Right renal pelvis (tissue), 4 donors: ENCODE results near the gene DENND4C. TPM values are rescaled to one million over a fixed set of nuclear protein-coding genes. Genes with fewer than 3 reads are reported as not detected.
"Not testable (repeated sequence)": the region's sequence is repeated elsewhere in the genome, so short reads cannot be mapped to it uniquely, and the experiment has no call there.

Experiments used
- DNase-seq, 4 donors: peaks; one replicate each; pipeline ENCODE4 v3.0.0-alpha.2; 2013; ENCODE audit warnings: low read depth in 4 of 4, low spot score in 3 of 4, missing footprints in 1 of 4
- polyA plus RNA-seq, 4 donors: library from polyadenylated mRNA; unstranded; fragments of 120-200 nt; gene quantifications; one replicate each; pipeline ENCODE4 v1.2.1, GENCODE V29; 2013; ENCODE audit not compliant: insufficient read length in 4 of 4

Gene DENND4C
- polyA plus RNA-seq, result 10 to 100 TPM; 40.4 to 51.0 (median 47.9) TPM

GRCh38 chr9:19230355-19231125 is at the start of gene DENND4C:
DENND4C (plus strand) TSS chr9:19230693; CDS start chr9:19276175, 45,482 bp downstream.
- DNase-seq, result peak; percentile 71 to 82 (median 78)

GRCh38 chr9:19180991-19181390 is 49.5 kb upstream of the DENND4C start:
- DNase-seq, result no peak

- DNase-seq, result no peak
Measured at GRCh38 chr9:19181561-19181960, 48.9 kb upstream of the DENND4C start.

GRCh38 chr9:19184144-19184917 is 46.2 kb upstream of the DENND4C start:
- no peak for DNase-seq

- no peak for DNase-seq
Measured at GRCh38 chr9:19185191-19185590, 45.3 kb upstream of the DENND4C start.

GRCh38 chr9:19186232-19186631 is 44.3 kb upstream of the DENND4C start:
- DNase-seq, result no peak

GRCh38 chr9:19188771-19189170 is 41.7 kb upstream of the DENND4C start:
- no peak for DNase-seq

GRCh38 chr9:19192202-19193028 is 38.1 kb upstream of the DENND4C start:
- DNase-seq, result no peak

- DNase-seq, result no peak
Measured at GRCh38 chr9:19193029-19193324, 37.5 kb upstream of the DENND4C start.

GRCh38 chr9:19193358-19193973 is 37.0 kb upstream of the DENND4C start:
- DNase-seq, result not testable (repeated sequence)

GRCh38 chr9:19198406-19198805 is 32.1 kb upstream of the DENND4C start:
- DNase-seq, result no peak

GRCh38 chr9:19199012-19199411 is 31.5 kb upstream of the DENND4C start:
- no peak for DNase-seq

- no peak for DNase-seq
Measured at GRCh38 chr9:19200229-19200628, 30.3 kb upstream of the DENND4C start.

- peak in 2 of 4 donors; percentile 28 to 29 for DNase-seq
Measured at GRCh38 chr9:19201899-19202891, 28.3 kb upstream of the DENND4C start.

- no peak for DNase-seq
Measured at GRCh38 chr9:19203058-19203457, 27.4 kb upstream of the DENND4C start.

GRCh38 chr9:19208653-19209052 is 21.8 kb upstream of the DENND4C start:
- DNase-seq, result no peak

- DNase-seq, result no peak
Measured at GRCh38 chr9:19209188-19209587, 21.3 kb upstream of the DENND4C start.

GRCh38 chr9:19213823-19214222 is 16.7 kb upstream of the DENND4C start:
- no peak for DNase-seq

- DNase-seq, result no peak
Measured at GRCh38 chr9:19216466-19216865, 14.0 kb upstream of the DENND4C start.
